ENCODE results near the gene ANO1. TPM values are rescaled to one million over a fixed set of nuclear protein-coding genes. Genes with fewer than 3 reads are reported as not detected.

The ANO1 gene
- total RNA-seq, 1 donor from 2014 or later, result 9.0 TPM

DNA sequence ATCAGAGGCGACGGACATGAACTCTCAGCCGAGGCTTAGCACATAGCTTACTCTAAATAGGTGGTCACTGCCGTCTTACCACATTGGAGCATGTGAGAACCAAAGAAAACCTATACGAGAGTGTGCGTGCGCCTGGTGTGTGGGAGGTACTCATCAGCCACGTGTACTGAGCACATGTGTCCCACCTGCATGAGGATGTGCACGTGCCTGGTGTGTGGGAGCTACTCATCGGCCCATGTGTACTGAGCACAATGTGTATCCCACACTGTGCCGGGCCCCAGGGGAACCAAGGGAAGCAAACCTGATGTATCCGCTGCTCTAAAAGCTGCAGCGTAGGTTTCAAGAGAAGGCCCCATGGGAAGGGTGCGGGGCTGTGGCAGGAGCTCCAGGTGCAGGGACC is 56.4 kb downstream of the ANO1 start:
- H3K9me3 ChIP-seq, result no peaks in the 10 kb centered on the region
- intact Hi-C loops (cut with DNase I), result no loop called here
- H3K27me3 ChIP-seq (ENCODE audit: low read depth), result no peaks in the 10 kb centered on the region
- ATAC-seq (no peak), DNase-seq (no peak)
- H3K4me1 ChIP-seq, result no peaks in the 10 kb centered on the region
- H3K4me3 ChIP-seq, result no peak overlapping the region
- H3K36me3 ChIP-seq, result no peaks in the 10 kb centered on the region
- no peak overlapping the region for H3K27ac ChIP-seq
- TF ChIP-seq, protein P1, sequence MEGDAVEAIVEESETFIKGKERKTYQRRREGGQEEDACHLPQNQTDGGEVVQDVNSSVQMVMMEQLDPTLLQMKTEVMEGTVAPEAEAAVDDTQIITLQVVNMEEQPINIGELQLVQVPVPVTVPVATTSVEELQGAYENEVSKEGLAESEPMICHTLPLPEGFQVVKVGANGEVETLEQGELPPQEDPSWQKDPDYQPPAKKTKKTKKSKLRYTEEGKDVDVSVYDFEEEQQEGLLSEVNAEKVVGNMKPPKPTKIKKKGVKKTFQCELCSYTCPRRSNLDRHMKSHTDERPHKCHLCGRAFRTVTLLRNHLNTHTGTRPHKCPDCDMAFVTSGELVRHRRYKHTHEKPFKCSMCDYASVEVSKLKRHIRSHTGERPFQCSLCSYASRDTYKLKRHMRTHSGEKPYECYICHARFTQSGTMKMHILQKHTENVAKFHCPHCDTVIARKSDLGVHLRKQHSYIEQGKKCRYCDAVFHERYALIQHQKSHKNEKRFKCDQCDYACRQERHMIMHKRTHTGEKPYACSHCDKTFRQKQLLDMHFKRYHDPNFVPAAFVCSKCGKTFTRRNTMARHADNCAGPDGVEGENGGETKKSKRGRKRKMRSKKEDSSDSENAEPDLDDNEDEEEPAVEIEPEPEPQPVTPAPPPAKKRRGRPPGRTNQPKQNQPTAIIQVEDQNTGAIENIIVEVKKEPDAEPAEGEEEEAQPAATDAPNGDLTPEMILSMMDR (IDR thresholded peaks at IDR 0.05), result no peak

DNA sequence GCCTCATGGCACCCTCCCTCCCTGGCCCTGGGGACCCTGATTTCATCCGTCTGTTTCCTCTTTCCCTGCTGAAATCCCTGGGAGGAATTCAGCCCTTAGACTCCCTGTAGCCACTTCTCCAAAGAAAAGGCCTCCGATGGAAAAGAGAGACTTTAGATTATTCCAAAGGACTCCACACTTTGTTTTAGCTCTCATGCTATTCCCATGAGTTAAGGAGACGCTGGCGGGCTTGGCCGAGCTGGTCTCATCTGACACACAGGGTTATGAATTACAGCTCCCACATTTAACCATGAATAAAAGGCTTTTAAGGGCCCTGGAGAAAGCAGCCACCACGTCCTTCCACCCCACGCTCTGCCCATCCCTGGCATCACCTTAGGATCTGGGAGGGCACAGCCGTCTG is 57.0 kb downstream of the ANO1 start:
- intact Hi-C loops (cut with DNase I), result no loop called here
- Histone ChIP-seq H3K36me3 (no peaks in the 10 kb centered on the region), H3K9me3 (no peaks in the 10 kb centered on the region), H3K27ac (no peak overlapping the region), H3K27me3 (ENCODE audit: low read depth) (no peaks in the 10 kb centered on the region), H3K4me3 (no peak overlapping the region), H3K4me1 (no peaks in the 10 kb centered on the region)
- no peak for ATAC-seq
- no peak for DNase-seq
- TF ChIP-seq, protein P1 (IDR thresholded peaks at IDR 0.05), result no peak

DNA sequence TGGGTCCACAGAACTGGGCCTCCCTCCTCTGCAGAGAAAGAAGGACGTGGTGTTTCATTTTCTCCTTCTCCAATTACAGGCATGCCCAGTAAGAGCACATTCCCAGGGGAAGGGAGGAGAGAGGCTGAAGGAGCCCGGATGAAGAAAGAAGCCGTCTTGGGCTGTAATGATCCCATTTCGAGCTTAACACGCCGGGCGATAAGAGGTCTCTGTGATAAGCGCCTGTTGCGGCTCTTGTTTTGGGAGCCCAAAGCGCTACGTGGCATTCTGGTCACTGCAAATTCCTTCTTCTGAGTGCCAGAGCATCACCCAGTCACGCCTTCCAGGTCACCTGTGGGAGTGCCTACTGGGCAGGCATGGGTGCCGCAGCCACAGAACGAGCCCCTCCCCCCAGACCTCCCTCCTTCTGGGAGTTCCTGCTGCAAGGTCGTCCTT is 57.5 kb downstream of the ANO1 start:
- TF ChIP-seq, protein P1 (IDR thresholded peaks at IDR 0.05), result no peak
- DNase-seq (no peak), ATAC-seq (peak in 1 of 2 donors; percentile 21)
- Histone ChIP-seq H3K27me3 (ENCODE audit: low read depth) (no peaks in the 10 kb centered on the region), H3K9me3 (no peaks in the 10 kb centered on the region), H3K36me3 (no peaks in the 10 kb centered on the region), H3K27ac (no peak overlapping the region), H3K4me3 (no peak overlapping the region), H3K4me1 (peaks cover 5% of the 10 kb centered on the region)
- intact Hi-C loops (cut with DNase I), result no loop called here

DNA sequence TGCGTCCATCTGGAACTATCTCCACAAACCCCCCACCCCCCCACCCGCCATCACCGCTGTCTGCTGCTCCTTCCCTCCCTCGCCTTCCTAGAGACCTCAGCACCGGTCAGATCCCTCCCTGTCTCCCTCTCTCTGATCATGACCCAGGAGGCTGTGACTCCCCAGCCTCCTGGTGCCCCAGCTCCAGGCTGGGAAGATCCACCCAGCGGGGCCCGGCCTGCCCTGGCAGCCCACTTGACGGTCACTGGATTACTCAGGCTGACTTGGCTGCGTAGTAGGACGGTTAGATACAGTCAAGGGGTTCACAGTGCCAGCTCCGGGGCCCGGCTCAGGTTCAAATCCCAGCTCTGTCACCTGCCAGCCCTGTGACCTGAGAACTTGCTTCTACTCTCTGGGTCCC is 59.3 kb downstream of the ANO1 start:
- TF ChIP-seq, protein P1 (IDR thresholded peaks at IDR 0.05), result no peak
- Histone ChIP-seq H3K4me1 (peaks cover 16% of the 10 kb centered on the region), H3K27me3 (ENCODE audit: low read depth) (peaks cover 8% of the 10 kb centered on the region), H3K27ac (no peak overlapping the region), H3K4me3 (no peak overlapping the region), H3K36me3 (no peaks in the 10 kb centered on the region), H3K9me3 (no peaks in the 10 kb centered on the region)
- no peak for DNase-seq
- no peak for ATAC-seq
- intact Hi-C loops (cut with DNase I), result no loop called here

DNA sequence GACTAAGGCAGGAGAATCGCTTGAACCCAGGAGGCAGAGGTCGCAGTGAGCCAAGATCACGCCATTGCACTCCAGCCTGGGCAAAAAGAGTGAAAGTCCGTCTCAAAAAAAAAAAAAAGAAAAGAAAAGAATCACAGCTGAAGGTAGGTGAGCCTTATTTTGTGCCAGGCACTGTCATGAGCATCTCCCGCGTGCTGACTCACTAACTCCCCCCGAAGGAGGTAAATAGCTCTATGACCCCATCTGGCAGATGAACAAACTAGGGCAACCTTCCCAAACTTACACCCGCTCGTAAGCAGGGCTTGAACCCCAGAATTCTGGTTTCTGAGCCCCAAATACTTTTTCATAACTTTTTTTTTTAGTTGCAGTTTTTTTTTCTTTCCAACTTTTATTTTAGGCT is 60.3 kb downstream of the ANO1 start:
- intact Hi-C loops (cut with DNase I), result no loop called here
- DNase-seq, result no peak
- Histone ChIP-seq H3K27ac (no peak overlapping the region), H3K9me3 (no peaks in the 10 kb centered on the region), H3K27me3 (ENCODE audit: low read depth) (peaks cover 8% of the 10 kb centered on the region), H3K4me3 (no peak overlapping the region), H3K4me1 (peaks cover 16% of the 10 kb centered on the region), H3K36me3 (no peaks in the 10 kb centered on the region)
- ATAC-seq, result no peak
- TF ChIP-seq, protein P1 (IDR thresholded peaks at IDR 0.05), result no peak

Data from lower lobe of right lung (tissue), 2 donors.